Muscle of leg (tissue), 11 donors: ENCODE results near the gene C6orf89. TPM values are rescaled to one million over a fixed set of nuclear protein-coding genes. Genes with fewer than 3 reads are reported as not detected.

Experiments
- DNase-seq: peaks from one replicate; pipeline ENCODE4 v3.0.0; 2013
- H3K27ac ChIP-seq: one replicate; pipeline ENCODE4 v1.5.1; 2013; ENCODE audit warnings: mild to moderate bottlenecking, low read length, control low read depth
- H3K27me3 ChIP-seq: one replicate; pipeline ENCODE4 v1.6.1; 2013; ENCODE audit warnings: low read length; ENCODE audit not compliant: control insufficient read depth, insufficient read depth
- H3K36me3 ChIP-seq: one replicate; pipeline ENCODE4 v1.6.1; 2013; ENCODE audit warnings: low read length; ENCODE audit not compliant: control insufficient read depth, insufficient read depth
- H3K4me1 ChIP-seq: one replicate; pipeline ENCODE4 v1.6.1; 2013; ENCODE audit warnings: low read length; ENCODE audit not compliant: control insufficient read depth, insufficient read depth
- H3K4me3 ChIP-seq: one replicate; pipeline ENCODE4 v1.5.1; 2013; ENCODE audit warnings: low read length, control low read depth
- H3K9me3 ChIP-seq: replicated peaks from 2 replicates; pipeline ENCODE4 v1.6.1; 2013; ENCODE audit warnings: low read depth, low read length; ENCODE audit not compliant: control insufficient read depth
- WGBS: methylation state at CpG from one replicate; pipeline ENCODE4 v1.1.5; 2013; ENCODE audit warnings: missing lambda C conversion rate; ENCODE audit not compliant: insufficient coverage; 5-methylcytosine and 5-hydroxymethylcytosine counted together
- polyA plus RNA-seq, 8 donors: library from polyadenylated mRNA; unstranded; fragments of 120-200 nt; gene quantifications; one replicate each; pipeline versions ENCODE4 v1.2.1 to v1.2.3, GENCODE V29; 2013; ENCODE audit warnings: inconsistent platforms in 1 of 8, low replicate concordance in 1 of 8; ENCODE audit not compliant: insufficient read length in 8 of 8, insufficient read depth in 1 of 8
- total RNA-seq: library from RNA; stranded (reverse); fragments of 120-200 nt; gene quantifications from one replicate; pipeline ENCODE4 v1.2.4, GENCODE V29; 2013

The C6orf89 gene
- total and polyA plus RNA-seq, 9 donors = 26.7 to 36.2 (median 32.2) TPM

DNA sequence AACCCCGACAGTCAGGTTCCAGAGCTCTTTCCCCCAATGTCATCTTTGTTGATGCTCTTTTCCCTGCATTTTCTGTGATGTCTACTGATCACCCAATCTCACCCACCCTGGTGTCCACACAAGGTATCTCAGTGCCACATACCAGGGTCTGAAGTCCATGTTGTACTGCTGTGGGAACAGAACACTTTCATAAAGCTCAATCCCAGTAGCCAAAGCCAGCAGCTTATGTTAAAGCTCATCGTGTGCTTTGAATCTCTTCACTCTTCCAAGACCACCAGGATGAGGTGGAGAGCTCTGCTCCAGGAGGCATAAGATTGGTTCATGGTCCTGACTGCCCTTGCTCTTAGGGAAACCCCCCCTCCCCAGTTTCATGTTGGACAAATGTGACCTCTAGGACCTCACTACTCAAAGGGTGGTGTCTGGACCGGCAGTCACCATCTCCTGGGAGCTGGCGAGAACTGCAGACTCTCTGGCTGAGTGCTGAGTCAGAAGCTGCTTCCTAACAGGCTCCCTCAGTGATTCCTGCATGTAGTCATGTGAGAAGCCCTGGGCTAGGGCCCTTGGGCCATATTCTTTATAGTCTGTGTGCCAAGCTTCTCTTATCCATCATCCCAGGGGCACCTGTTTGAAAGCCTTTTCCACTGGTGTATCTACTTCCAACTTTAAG, 33.1 kb upstream of the C6orf89 start:
- Histone ChIP-seq H3K27me3 (no peaks in the 10 kb centered on the region), H3K4me3 (no peak overlapping the region), H3K4me1 (peaks cover 47% of the 10 kb centered on the region), H3K36me3 (peaks cover 20% of the 10 kb centered on the region), H3K27ac (peak overlapping the region; percentile 13), H3K9me3 (no peaks in the 10 kb centered on the region)
- no peak for DNase-seq
- 60% methylated on average over 3 of the region's 4 CpGs for WGBS

- no peaks in the 10 kb centered on the region for H3K27me3 ChIP-seq
- H3K4me3 ChIP-seq = no peak overlapping the region
- WGBS = 61% methylated on average over 3 of the region's 5 CpGs
- no peak overlapping the region for H3K27ac ChIP-seq
- H3K9me3 ChIP-seq = no peaks in the 10 kb centered on the region
- H3K36me3 ChIP-seq = peaks cover 20% of the 10 kb centered on the region
- peak; percentile 62 for DNase-seq
- H3K4me1 ChIP-seq = peaks cover 43% of the 10 kb centered on the region
Measured at GRCh38 chr6:36853325-36853724, 32.4 kb upstream of the C6orf89 start.

GRCh38 chr6:36855750-36856149, 30.0 kb upstream of the C6orf89 start:
- H3K27me3 ChIP-seq = no peaks in the 10 kb centered on the region
- 85% methylated on average over 5 of the region's 10 CpGs for WGBS
- H3K36me3 ChIP-seq = peaks cover 20% of the 10 kb centered on the region
- peak overlapping the region; percentile 22 for H3K27ac ChIP-seq
- no peak overlapping the region for H3K4me3 ChIP-seq
- H3K4me1 ChIP-seq = peaks cover 23% of the 10 kb centered on the region
- no peak for DNase-seq
- H3K9me3 ChIP-seq = no peaks in the 10 kb centered on the region

DNA sequence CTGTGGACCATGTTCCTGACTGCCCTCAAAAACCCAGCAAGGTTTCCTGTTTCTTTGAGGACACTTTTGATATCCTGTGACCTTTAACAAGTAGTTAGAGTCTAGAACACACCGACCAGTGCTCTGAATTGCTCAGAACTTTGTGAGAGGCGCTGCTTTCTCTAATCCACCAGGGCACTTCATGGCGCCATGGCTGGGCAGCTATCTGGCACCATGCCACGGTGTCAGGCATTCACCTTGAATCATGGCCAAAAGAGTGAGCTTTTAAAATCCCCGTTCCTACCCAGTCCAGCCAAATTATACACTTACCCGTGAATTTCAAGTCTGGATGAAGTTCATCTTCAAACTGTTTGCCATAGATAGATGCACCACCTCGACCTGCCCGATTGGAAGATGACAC, 29.5 kb upstream of the C6orf89 start:
- Histone ChIP-seq H3K4me3 (no peak overlapping the region), H3K27ac (peak overlapping the region; percentile 22), H3K36me3 (peaks cover 20% of the 10 kb centered on the region), H3K9me3 (no peaks in the 10 kb centered on the region), H3K27me3 (no peaks in the 10 kb centered on the region), H3K4me1 (peaks cover 21% of the 10 kb centered on the region)
- no peak for DNase-seq
- 81% methylated on average over 6 of the region's 8 CpGs for WGBS

GRCh38 chr6:36857325-36857724, 28.4 kb upstream of the C6orf89 start:
- WGBS = 90% methylated on average over 2 of the region's 4 CpGs

DNA sequence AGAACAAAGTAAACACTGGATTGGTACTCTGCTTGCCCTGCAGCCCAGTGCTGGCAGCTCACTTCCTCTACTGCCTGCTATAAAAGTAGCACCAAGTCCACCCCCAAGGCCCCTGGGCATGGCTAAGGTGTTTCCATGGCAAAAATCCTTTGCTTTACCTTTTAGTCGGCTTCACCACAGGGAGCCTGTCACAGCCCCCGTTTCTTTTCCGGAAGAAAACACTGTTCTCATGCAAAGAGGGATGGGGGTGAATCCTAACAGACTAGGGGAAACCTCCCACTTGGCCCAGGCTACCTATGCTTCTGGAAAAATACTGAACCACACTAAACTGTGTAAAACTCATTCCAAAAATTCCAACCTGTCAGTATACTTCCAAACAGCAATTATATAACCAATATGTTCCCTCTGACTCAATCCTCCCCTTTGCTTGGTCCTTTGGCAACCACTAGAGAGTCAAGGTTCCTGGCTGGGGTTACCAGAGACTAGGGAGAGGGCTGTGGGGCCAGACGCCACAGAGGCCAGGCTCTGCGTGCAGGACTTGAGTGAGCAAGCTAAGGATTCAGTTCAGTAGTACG, 27.3 kb upstream of the C6orf89 start:
- Histone ChIP-seq H3K4me3 (no peak overlapping the region), H3K9me3 (no peaks in the 10 kb centered on the region), H3K27ac (peak overlapping the region; percentile 26), H3K36me3 (peaks cover 25% of the 10 kb centered on the region), H3K4me1 (peaks cover 11% of the 10 kb centered on the region), H3K27me3 (no peaks in the 10 kb centered on the region)
- peak; percentile 73 for DNase-seq
- WGBS = 20% methylated on average over 4 of the region's 6 CpGs

More at GRCh38 chr6:36857325-36857724, 28.4 kb upstream of the C6orf89 start:
- H3K27ac ChIP-seq = no peak overlapping the region
- H3K27me3 ChIP-seq = no peaks in the 10 kb centered on the region
- peaks cover 18% of the 10 kb centered on the region for H3K4me1 ChIP-seq
- H3K9me3 ChIP-seq = no peaks in the 10 kb centered on the region
- no peak overlapping the region for H3K4me3 ChIP-seq
- no peak for DNase-seq
- H3K36me3 ChIP-seq = peaks cover 23% of the 10 kb centered on the region

- WGBS = 94% methylated on average over 5 of the region's 7 CpGs
- no peak overlapping the region for H3K4me3 ChIP-seq
- H3K9me3 ChIP-seq = no peaks in the 10 kb centered on the region
- no peak overlapping the region for H3K27ac ChIP-seq
- no peaks in the 10 kb centered on the region for H3K27me3 ChIP-seq
- DNase-seq = no peak
- peaks cover 25% of the 10 kb centered on the region for H3K36me3 ChIP-seq
- peaks cover 9% of the 10 kb centered on the region for H3K4me1 ChIP-seq
Measured at GRCh38 chr6:36860126-36860525, 25.6 kb upstream of the C6orf89 start.

DNA sequence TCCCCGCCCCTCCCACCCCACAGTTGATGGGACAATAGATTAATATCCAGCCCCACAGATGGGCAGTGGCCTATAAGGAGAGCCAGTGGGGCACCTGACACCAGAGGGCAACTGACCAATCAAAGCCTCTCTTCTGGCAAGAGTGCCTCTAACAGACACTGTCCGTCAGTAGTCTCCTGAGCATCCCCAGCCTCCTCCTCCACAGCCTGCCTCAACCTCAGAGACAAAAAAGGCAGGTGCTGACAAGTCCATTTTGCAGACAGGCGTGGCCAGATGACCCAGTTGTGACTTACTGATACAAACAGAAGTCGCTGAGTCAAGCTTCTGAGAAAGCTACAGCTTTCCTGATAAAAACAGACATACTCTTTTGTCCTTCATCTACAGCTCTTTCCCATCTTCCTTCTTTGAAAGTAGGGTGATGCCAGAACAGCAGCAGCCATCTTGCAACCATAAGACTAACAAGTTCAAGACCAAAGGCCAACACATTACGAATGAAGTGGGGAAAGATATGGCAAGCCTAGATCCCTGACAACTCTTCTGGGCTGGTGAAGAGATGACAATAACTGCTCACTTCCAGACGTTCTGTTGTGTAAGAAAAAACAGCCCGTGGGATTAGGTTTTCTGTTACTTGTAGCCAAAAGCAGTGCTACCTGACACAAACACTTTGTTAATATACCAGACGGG, 23.4 kb upstream of the C6orf89 start:
- WGBS = 95% methylated on average over 5 of the region's 8 CpGs
- DNase-seq = no peak
- Histone ChIP-seq H3K4me1 (peaks cover 4% of the 10 kb centered on the region), H3K9me3 (no peaks in the 10 kb centered on the region), H3K36me3 (peaks cover 22% of the 10 kb centered on the region), H3K27ac (no peak overlapping the region), H3K27me3 (no peaks in the 10 kb centered on the region), H3K4me3 (no peak overlapping the region)

- no peaks in the 10 kb centered on the region for H3K9me3 ChIP-seq
- H3K27me3 ChIP-seq = no peaks in the 10 kb centered on the region
- H3K27ac ChIP-seq = no peak overlapping the region
- no peak overlapping the region for H3K4me3 ChIP-seq
- WGBS = 59% methylated on average over 2 of the region's 4 CpGs
- DNase-seq = no peak
- peaks cover 4% of the 10 kb centered on the region for H3K4me1 ChIP-seq
- peaks cover 24% of the 10 kb centered on the region for H3K36me3 ChIP-seq
Measured at GRCh38 chr6:36862848-36863382, 22.8 kb upstream of the C6orf89 start.
